Mesothelial cell of epicardium (in vitro differentiated cells): ENCODE measurements around the gene KCNK7. TPM values are rescaled to one million over a fixed set of nuclear protein-coding genes. Genes with fewer than 3 reads are reported as not detected.
A peak's percentile ranks its signal among the peaks of the same experiment; 100 is the strongest.

ENCODE experiments used
- DNase-seq, 2 experiments: peaks; one replicate each; pipeline ENCODE4 v3.0.0; 2021; ENCODE audit warnings: low spot score in 2 of 2; ENCODE audit not compliant: unreplicated experiment in 2 of 2
- H3K27ac Mint-ChIP-seq: 2 replicates; pipeline ENCODE4 v1.8.0; 2021; ENCODE audit warnings: mixed read lengths
- H3K27me3 Mint-ChIP-seq: 2 replicates; pipeline ENCODE4 v1.8.0; 2021; ENCODE audit warnings: low read depth, mixed read lengths
- H3K36me3 Mint-ChIP-seq: 2 replicates; pipeline ENCODE4 v1.8.0; 2021; ENCODE audit warnings: mixed read lengths
- H3K4me1 Mint-ChIP-seq: 2 replicates; pipeline ENCODE4 v1.8.0; 2021; ENCODE audit warnings: mixed read lengths
- H3K4me3 Mint-ChIP-seq: 2 replicates; pipeline ENCODE4 v1.8.0; 2021; ENCODE audit warnings: mild to moderate bottlenecking, moderate library complexity, mixed read lengths
- H3K9me3 Mint-ChIP-seq: 2 replicates; pipeline ENCODE4 v1.8.0; 2021; ENCODE audit warnings: mixed read lengths
- total RNA-seq: library from RNA; stranded (reverse); gene quantifications from 3 replicates; pipeline ENCODE4 v1.2.1, GENCODE V29; 2021
- TF ChIP-seq, protein P1 (sequence below): fragments of 200-600 bp; sonication (generic); IDR thresholded peaks from one replicate; pipeline ENCODE4 v1.5.0; 2021; ENCODE audit warnings: antibody characterized with exemption; ENCODE audit not compliant: unreplicated experiment

The KCNK7 gene
- total RNA-seq, 1 donor from 2014 or later: 2.4 TPM

DNA sequence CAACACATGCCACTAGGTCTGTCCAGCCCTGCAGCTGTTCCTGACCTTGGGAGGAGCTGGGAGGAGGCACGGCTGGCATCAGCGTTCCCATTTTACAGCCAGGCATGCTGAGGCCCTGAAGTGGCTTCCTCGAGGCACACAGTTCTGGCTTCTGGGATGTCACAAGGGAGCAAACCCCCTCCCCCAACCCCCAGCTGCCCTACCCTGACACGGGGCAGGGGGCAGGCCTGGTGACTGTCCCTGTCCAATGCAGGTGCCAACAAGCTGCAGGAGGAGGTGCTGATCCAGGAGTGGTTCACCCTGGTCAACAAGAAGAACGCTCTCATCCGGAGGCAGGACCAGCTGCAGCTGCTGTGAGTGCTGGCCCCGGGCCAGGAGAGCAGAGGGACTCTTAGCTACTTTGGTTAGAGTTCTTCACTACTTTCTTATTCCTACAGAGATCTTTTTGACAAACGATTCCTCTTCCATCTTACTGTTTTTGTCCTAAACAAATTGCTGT, 5.3 kb downstream of the KCNK7 start:
- no peak for DNase-seq
- TF ChIP-seq, protein P1, sequence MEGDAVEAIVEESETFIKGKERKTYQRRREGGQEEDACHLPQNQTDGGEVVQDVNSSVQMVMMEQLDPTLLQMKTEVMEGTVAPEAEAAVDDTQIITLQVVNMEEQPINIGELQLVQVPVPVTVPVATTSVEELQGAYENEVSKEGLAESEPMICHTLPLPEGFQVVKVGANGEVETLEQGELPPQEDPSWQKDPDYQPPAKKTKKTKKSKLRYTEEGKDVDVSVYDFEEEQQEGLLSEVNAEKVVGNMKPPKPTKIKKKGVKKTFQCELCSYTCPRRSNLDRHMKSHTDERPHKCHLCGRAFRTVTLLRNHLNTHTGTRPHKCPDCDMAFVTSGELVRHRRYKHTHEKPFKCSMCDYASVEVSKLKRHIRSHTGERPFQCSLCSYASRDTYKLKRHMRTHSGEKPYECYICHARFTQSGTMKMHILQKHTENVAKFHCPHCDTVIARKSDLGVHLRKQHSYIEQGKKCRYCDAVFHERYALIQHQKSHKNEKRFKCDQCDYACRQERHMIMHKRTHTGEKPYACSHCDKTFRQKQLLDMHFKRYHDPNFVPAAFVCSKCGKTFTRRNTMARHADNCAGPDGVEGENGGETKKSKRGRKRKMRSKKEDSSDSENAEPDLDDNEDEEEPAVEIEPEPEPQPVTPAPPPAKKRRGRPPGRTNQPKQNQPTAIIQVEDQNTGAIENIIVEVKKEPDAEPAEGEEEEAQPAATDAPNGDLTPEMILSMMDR: no peak
- Mint-ChIP-seq H3K9me3 (no peaks in the 10 kb centered on the region), H3K4me1 (peaks cover 14% of the 10 kb centered on the region), H3K27me3 (peaks cover 22% of the 10 kb centered on the region), H3K27ac (no peak overlapping the region), H3K4me3 (no peak overlapping the region), H3K36me3 (peaks cover 4% of the 10 kb centered on the region)

DNA sequence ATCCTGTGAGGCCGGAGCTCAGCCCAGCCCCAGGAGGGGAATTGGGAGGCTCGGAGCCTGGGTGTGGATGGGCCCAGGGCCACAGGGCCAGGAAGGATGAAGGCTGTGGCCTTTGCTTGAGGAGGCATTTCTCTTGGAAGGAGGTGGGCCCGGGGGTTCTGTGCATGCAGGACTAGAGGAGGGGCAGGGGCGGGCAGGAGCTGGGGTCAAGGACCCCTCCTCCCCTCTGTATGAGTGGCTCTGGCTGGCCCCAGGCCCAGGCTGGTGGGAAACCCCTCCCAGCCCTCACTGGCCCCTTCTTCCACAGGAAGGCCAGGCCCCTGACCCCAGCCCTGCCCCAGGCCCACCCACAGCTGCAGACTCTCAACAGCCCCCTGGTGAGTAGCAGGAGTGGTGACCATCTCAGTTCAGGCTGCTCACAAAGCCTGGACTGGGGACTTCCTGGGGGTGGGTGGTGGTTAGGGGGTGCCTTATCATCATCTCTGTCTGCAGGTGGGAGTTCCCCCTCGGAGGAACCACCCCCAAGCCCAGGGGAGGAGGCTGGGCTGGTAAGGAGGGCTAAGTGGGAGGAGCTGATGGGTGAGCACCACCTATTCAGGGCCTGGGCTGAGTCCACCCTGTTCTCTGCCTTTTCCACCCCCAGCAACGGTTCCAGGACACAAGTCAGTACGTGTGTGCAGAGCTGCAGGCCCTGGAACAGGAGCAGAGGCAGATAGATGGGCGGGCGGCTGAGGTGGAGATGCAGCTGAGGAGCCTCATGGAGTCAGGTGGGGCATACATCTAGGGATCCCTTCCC, 6.0 kb downstream of the KCNK7 start:
- Mint-ChIP-seq H3K4me3 (no peak overlapping the region), H3K27ac (no peak overlapping the region), H3K27me3 (peaks cover 22% of the 10 kb centered on the region), H3K9me3 (no peaks in the 10 kb centered on the region), H3K36me3 (peaks cover 4% of the 10 kb centered on the region), H3K4me1 (peaks cover 14% of the 10 kb centered on the region)
- DNase-seq: no peak
- TF ChIP-seq, protein P1: no peak

DNA sequence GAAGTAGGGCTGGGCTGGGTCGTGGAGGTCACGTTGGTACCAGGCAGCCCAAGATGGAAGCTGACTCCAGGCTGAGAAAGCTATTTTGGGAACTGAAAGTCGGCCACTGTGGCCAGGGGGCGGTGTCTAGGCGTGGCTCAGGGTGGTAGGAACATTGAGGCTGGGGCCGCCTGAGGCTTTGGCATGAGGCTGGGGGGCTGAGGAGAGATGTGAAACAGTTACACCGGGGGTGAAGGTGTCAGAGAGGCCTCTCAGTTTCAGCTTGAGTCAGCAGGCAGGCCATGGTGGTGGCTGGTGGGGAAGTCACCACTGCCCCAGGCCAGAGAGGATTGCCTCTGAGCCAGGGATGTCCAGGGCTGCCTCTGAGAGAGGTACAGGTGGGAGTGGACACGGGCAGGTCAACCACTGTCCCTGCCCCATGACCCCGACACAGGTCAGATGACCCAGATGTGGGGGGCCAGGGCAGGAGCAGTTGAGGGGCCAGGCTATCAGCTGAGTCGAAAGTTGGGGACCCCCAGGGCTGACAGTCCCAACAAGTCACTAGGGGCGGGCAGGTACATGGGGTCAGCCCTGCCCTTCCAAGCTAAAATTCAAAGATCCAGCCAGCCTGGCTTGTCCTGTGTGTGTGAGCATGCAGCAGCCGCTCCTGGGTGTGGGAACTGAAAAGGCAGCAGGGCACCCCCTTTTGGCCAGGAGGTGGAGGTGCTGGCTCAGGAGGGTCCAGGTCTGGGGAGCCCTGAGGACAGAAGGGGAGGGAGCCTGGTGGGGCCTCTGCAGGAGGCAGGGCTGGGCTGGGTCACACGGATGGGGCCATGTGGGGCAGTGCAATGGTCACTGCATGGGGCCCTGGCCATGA, 7.2 kb downstream of the KCNK7 start:
- H3K4me3 Mint-ChIP-seq: no peak overlapping the region
- TF ChIP-seq, protein P1: peak; percentile 41
- no peak for DNase-seq
- H3K4me1 Mint-ChIP-seq: peaks cover 14% of the 10 kb centered on the region
- H3K27ac Mint-ChIP-seq: no peak overlapping the region
- peaks cover 4% of the 10 kb centered on the region for H3K36me3 Mint-ChIP-seq
- H3K27me3 Mint-ChIP-seq: peaks cover 26% of the 10 kb centered on the region
- no peaks in the 10 kb centered on the region for H3K9me3 Mint-ChIP-seq

DNA sequence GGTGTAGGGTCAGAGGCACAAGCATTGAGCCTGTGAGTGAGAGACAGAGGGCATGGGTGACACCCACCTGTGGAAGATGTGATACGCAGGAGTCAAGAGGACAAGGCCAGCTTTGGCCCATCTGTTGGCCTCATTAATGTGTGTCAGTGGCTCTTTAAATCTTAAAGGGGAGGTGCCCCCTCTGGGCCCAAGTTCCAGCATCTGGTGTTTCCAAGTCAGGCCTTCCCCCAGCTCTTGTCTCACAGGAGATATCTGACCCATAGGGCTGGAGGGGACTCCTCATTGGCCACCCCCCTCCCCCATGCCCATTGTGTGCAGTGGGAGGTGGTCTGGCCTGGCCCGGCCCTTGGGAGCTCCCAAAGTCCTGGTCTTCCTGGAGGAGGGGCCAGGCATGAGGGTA, 8.9 kb downstream of the KCNK7 start:
- peaks cover 5% of the 10 kb centered on the region for H3K36me3 Mint-ChIP-seq
- no peak overlapping the region for H3K27ac Mint-ChIP-seq
- no peak for DNase-seq
- peaks cover 14% of the 10 kb centered on the region for H3K27me3 Mint-ChIP-seq
- H3K4me3 Mint-ChIP-seq: no peak overlapping the region
- no peaks in the 10 kb centered on the region for H3K9me3 Mint-ChIP-seq
- H3K4me1 Mint-ChIP-seq: peaks cover 4% of the 10 kb centered on the region
- TF ChIP-seq, protein P1: no peak

DNA sequence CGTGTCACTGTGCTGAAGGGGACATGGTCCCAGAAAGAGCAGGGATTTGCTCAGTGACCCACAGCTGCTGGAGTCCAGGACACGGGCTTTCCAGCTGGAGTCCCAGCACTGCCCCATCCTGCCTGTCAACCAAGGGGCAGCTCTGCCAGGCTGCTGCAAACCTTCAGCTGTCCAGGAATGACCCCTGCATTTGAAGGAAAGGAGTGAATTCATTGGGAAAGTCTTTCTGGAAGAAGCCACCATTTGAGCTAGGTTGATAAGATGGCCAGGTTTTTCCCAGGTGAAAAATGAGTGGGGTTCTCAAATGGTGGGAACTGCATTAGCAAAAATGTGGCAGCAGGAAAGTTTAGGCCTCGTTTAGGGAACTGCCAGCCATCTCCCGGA, 9.4 kb downstream of the KCNK7 start:
- H3K9me3 Mint-ChIP-seq: no peaks in the 10 kb centered on the region
- peaks cover 4% of the 10 kb centered on the region for H3K4me1 Mint-ChIP-seq
- no peak for DNase-seq
- peaks cover 11% of the 10 kb centered on the region for H3K27me3 Mint-ChIP-seq
- peaks cover 7% of the 10 kb centered on the region for H3K36me3 Mint-ChIP-seq
- TF ChIP-seq, protein P1: no peak
- no peak overlapping the region for H3K4me3 Mint-ChIP-seq
- no peak overlapping the region for H3K27ac Mint-ChIP-seq
